HG02840 (cell line): ENCODE measurements around the gene SPTBN4.
"Not testable (repeated sequence)": the region's sequence is repeated elsewhere in the genome, so short reads cannot be mapped to it uniquely, and the experiment has no call there.

Source experiments
- ATAC-seq: cut with Tn5 transposase; IDR thresholded peaks from one replicate; pipeline ENCODE4 v1.9.1; 2021; ENCODE audit warnings: mild to moderate bottlenecking, moderate library complexity, moderate number of reproducible peaks; ENCODE audit not compliant: unreplicated experiment, low FRiP score

SPTBN4 gene

GRCh38 chr19:40582467-40582866, 115.7 kb downstream of the SPTBN4 start:
- ATAC-seq: no peak

- ATAC-seq: no peak
Measured at GRCh38 chr19:40583283-40583682, 116.5 kb downstream of the SPTBN4 start.

- no peak for ATAC-seq
Measured at GRCh38 chr19:40584007-40584406, 117.2 kb downstream of the SPTBN4 start.

GRCh38 chr19:40585241-40585981, 118.6 kb downstream of the SPTBN4 start:
- ATAC-seq: no peak

- ATAC-seq: no peak
Measured at GRCh38 chr19:40585982-40586422, 119.2 kb downstream of the SPTBN4 start.

- no peak for ATAC-seq
Measured at GRCh38 chr19:40586611-40587010, 119.8 kb downstream of the SPTBN4 start.

GRCh38 chr19:40588110-40588854, 121.5 kb downstream of the SPTBN4 start:
- ATAC-seq: no peak

- no peak for ATAC-seq
Measured at GRCh38 chr19:40588926-40589569, 122.2 kb downstream of the SPTBN4 start.

GRCh38 chr19:40589591-40590429, 123.0 kb downstream of the SPTBN4 start:
- no peak for ATAC-seq

- ATAC-seq: no peak
Measured at GRCh38 chr19:40590464-40591265, 123.9 kb downstream of the SPTBN4 start.

- ATAC-seq: not testable (repeated sequence)
Measured at GRCh38 chr19:40591724-40592123, 124.9 kb downstream of the SPTBN4 start.

- no peak for ATAC-seq
Measured at GRCh38 chr19:40592170-40592569, 125.4 kb downstream of the SPTBN4 start.

GRCh38 chr19:40594255-40594654, 127.5 kb downstream of the SPTBN4 start:
- no peak for ATAC-seq

GRCh38 chr19:40594657-40595091, 127.9 kb downstream of the SPTBN4 start:
- no peak for ATAC-seq

GRCh38 chr19:40596608-40597328, 130.0 kb downstream of the SPTBN4 start:
- ATAC-seq: no peak

GRCh38 chr19:40597329-40597838, 130.6 kb downstream of the SPTBN4 start:
- ATAC-seq: no peak

- no peak for ATAC-seq
Measured at GRCh38 chr19:40598121-40598917, 131.5 kb downstream of the SPTBN4 start.

- no peak for ATAC-seq
Measured at GRCh38 chr19:40598918-40599307, 132.1 kb downstream of the SPTBN4 start.
